Fibroblast of villous mesenchyme (primary cell): ENCODE results near the gene NCKAP5L. TPM values are rescaled to one million over a fixed set of nuclear protein-coding genes. Genes with fewer than 3 reads are reported as not detected.

Experiments used
- DNase-seq: peaks from one replicate; pipeline ENCODE4 v3.0.0-alpha.2; 2010; ENCODE audit warnings: low read depth
- H3K4me3 ChIP-seq: 2 replicates; pipeline ENCODE4 v1.5.1; 2011; ENCODE audit warnings: low read depth, mild to moderate bottlenecking, low read length
- CTCF ChIP-seq: IDR thresholded peaks from 2 replicates; pipeline ENCODE4 v1.5.1; 2012; ENCODE audit warnings: low read depth, mild to moderate bottlenecking, low read length; ENCODE audit not compliant: insufficient read depth
- total RNA-seq: library from RNA; depleted of rRNA; stranded (reverse); fragments of >200 nt; gene quantifications from 2 replicates; pipeline ENCODE4 v1.2.3, GENCODE V29; 2012

NCKAP5L gene
- total RNA-seq, 1 donor: 34.1 TPM

GRCh38 chr12:49806321-49806813 is 21.8 kb downstream of the NCKAP5L start:
- no peak for TF ChIP-seq CTCF
- no peak for DNase-seq
- H3K4me3 ChIP-seq: no peak overlapping the region

GRCh38 chr12:49805409-49805808 is 22.8 kb downstream of the NCKAP5L start:
- no peak overlapping the region for H3K4me3 ChIP-seq
- no peak for TF ChIP-seq CTCF
- no peak for DNase-seq

- no peak for DNase-seq
- no peak for TF ChIP-seq CTCF
- no peak overlapping the region for H3K4me3 ChIP-seq
Measured at GRCh38 chr12:49804821-49805220, 23.4 kb downstream of the NCKAP5L start.

- DNase-seq: no peak
Measured at GRCh38 chr12:49803693-49804450, 24.3 kb downstream of the NCKAP5L start.

GRCh38 chr12:49801141-49802063 is 26.8 kb downstream of the NCKAP5L start:
- TF ChIP-seq CTCF: no peak
- no peak for DNase-seq

More at GRCh38 chr12:49803693-49804450, 24.3 kb downstream of the NCKAP5L start:
- no peak overlapping the region for H3K4me3 ChIP-seq
- TF ChIP-seq CTCF: no peak

GRCh38 chr12:49800421-49801140 is 27.6 kb downstream of the NCKAP5L start:
- no peak for DNase-seq
- H3K4me3 ChIP-seq: no peak overlapping the region
- no peak for TF ChIP-seq CTCF

More at GRCh38 chr12:49801141-49802063, 26.8 kb downstream of the NCKAP5L start:
- no peak overlapping the region for H3K4me3 ChIP-seq
